Measurements from ENCODE around the gene SND1.
"Not testable (repeated sequence)": the region's sequence is repeated elsewhere in the genome, so short reads cannot be mapped to it uniquely, and the experiment has no call there.

Gene SND1

GRCh38 chr7:128108641-128109423 lies 456.8 kb downstream of the SND1 start:
- DNase-seq = no peak

GRCh38 chr7:128109424-128109969 lies 457.5 kb downstream of the SND1 start:
- not testable (repeated sequence) for DNase-seq

DNA sequence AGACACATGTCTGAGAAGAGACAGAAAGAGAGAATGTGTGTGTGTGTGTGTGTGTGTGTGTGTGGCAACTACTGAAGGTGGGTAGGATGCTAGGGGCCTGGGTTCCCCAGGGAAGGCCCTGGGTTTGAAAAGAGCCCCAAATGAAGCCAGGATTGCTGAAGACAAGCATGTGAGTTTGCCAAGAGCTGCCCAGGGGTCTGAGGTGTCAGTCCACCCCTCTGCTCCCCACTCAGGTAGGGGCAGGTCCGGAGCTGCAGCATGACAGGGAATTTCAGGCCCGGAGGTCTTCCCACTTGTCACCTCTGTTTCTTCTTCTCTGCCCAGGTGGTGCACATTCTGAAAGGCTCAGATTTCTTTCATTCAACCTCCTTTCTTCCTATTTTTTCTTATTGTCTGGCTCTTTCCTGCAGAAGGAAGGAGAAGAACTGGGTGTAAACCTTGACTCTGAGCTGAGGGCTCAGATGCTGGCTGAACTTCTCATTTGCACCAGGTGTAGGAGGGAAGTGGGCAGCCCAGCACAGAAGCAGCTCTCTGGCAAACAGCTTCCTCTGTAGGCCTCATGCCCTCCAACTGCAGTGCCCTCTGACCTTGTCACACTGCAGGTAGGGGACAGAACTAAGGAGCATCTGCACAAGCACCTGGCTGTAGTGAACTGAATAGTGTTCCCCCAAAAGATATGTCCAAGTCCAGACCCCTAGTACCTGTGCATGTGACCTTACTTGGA lies 458.8 kb downstream of the SND1 start:
- DNase-seq = no peak

DNA sequence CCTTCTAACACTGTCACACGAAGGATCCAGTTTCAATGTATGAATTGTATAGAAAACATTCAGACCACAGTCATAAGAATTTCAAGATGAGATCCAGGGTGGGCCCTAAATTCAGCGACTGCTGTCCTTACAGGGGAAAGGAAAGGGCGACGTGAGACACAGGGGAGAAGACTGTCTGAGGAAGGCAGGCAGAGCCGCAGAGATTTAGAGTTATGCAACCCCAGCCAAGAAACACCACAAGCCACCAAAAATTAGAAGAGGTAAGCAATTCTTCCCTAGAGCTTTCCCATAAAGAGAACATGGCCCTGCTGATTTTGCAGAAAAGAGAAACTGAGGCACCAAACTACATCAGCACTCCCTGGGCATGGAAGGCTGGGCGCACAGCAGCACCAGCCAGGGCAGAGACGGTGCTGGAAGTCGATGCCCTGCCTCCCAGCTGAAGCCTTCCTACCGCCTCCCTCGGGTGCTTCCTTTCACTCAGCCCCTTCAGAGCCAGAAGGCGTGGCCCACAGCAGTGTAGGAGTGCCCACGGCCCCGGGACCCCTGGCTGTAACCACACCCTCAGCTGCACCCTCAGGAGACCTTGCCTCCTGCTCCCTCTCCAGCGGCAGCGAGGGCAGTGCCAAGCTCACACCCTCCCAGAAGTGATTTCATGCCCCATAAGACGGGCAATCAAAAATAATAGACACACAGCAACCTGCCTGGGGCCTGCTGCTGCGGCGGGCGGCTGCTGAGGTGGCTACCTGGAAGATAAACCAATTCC lies 460.2 kb downstream of the SND1 start:
- DNase-seq = no peak

- DNase-seq = no peak
These were observed 460.8 kb downstream of the SND1 start for GRCh38 chr7:128112781-128113221.

DNA sequence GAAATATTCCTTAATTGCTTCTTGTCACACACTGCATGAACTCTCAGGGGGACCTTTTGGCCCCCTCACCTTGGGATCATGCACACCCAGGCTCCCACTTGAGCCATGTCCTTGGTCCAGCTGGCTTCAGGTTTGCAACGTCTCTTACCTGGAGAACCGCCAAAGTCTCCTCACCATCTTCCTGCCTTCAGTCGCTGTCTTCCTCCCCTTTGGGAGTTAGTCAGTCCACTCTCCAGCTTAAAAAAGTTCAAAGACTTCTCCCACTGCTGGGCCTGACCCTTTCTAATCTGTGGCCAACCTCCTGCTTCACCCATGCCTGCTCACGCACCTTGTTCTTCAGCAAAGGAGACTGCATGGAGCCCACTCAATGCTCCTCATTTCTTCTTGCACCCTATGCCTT lies 461.8 kb downstream of the SND1 start:
- DNase-seq = no peak

GRCh38 chr7:128114806-128115205 lies 462.8 kb downstream of the SND1 start:
- no peak for DNase-seq

GRCh38 chr7:128115336-128115820 lies 463.4 kb downstream of the SND1 start:
- no peak for DNase-seq

DNA sequence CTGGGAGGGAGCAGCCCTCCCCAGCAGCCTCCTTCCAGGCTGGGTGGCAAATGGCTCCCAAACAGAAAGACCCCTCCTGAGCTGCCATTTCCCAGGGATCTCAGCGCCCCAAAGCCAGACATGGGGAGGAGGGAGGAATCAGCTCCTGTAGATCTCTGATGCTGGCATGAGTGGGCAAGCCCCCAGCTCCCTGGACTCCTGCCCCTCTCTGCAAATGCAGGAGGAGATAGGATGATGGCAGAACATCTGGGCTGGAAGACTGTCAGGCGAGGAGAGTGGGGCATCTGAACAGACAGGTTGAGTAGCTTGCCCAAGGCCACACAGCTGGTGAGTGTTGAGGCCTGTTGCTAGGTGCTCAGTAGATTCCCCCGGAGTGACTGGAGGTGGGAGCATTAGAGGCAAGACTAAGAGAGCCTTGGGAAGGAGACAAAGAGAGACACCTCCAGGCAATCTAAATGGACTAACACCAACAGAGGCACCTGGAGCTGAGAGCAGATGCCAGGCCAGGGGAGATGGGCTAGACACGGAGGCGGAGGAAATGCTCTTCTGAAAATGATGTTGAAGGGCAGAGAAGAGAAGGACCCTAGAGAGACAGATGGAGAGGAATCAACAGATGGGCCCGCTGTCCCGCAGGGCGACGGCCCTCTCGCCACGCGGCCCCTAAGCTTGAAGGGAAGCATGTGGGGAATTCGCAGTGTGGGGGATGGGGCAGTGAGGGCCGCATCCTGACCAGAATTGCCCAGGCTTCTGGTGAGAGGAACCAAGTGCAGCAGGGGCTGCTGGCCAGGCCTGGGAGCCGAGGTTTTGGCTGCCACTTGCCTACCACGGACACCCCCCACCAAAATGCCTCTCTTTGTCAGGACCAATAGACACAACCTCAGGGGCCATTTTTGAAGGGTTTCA lies 464.1 kb downstream of the SND1 start:
- no peak for DNase-seq

- DNase-seq = no peak
These were observed 464.7 kb downstream of the SND1 start for GRCh38 chr7:128116740-128117139.

DNA sequence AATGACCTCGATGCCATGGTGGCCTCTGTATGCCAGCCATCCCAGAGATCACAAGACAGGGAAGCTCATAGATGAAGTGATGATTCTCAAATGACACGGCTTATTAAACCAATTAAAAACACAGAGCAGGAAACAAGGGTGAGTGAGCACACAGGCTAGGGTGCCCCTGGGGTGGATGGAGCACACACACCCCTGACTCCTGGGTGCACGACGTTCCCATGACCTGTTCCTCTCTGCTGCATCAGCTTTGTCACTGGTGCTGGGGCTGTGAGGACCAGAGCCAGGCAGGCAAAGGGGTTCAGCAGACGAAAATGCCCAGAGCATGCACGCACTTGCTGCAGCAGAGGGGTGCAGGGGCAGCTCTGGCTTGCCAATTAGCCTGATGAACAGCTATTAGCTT lies 465.7 kb downstream of the SND1 start:
- DNase-seq = no peak

DNA sequence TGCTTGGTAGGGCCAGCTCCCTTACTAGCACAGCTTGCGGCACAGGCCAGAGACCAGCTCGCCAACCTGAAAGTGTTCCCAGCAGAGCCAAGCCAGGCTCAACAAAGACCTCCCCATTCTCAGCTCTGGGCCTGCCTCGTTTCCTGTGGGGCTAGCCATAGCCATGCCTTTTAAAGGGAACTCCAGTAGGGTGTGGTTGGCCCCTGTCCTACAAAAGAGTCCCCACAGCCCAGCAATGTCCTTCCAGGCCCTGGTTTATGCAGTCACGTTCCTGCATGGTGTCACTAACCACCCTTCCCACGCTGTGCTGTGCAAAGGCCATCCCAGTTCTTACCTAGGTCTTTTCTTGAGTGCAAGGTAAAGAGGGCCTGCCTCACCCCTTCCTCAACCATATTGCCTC lies 467.0 kb downstream of the SND1 start:
- no peak for DNase-seq

GRCh38 chr7:128120116-128120515 lies 468.1 kb downstream of the SND1 start:
- no peak for DNase-seq

- no peak for DNase-seq
These were observed 469.0 kb downstream of the SND1 start for GRCh38 chr7:128120976-128121490.

DNA sequence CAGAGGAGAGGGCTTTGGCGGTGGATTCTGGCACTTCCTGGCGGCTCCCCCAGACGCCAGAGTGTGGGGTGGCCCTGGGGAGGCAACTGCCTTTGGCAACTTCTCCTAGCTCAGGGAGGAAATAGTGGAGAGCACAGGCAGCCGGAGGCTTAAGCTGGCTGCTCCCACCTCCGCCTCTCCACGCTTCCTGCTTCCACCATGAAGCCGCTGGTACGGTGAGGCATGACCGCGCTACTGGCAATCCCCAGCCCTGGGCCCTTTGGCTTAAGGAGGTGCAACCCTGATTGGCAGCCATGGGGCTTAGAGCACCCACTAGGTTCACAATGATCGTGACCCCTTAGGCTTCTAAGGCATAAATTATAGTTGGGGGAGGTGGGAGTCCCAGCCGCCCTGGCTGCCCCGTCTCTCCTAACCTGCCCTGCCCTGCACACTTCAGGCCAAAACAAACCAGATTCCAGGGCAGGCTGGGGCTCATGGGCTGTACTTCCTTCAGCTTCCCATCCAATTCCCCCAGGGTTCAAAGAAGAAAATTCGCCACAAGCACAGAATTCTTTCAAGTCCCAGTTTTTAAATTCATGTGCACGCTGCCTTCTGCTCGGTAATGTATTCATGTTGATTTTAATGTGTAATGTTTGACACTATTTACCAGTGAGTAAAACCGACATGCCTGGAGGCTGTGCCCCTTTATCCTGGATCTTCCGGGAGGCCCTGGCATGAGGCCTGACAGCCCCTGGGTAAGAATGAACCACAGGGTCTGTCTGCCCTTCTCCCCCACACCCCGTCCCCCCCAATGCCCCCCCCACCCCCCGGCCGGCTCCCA lies 469.9 kb downstream of the SND1 start:
- DNase-seq = no peak

DNA sequence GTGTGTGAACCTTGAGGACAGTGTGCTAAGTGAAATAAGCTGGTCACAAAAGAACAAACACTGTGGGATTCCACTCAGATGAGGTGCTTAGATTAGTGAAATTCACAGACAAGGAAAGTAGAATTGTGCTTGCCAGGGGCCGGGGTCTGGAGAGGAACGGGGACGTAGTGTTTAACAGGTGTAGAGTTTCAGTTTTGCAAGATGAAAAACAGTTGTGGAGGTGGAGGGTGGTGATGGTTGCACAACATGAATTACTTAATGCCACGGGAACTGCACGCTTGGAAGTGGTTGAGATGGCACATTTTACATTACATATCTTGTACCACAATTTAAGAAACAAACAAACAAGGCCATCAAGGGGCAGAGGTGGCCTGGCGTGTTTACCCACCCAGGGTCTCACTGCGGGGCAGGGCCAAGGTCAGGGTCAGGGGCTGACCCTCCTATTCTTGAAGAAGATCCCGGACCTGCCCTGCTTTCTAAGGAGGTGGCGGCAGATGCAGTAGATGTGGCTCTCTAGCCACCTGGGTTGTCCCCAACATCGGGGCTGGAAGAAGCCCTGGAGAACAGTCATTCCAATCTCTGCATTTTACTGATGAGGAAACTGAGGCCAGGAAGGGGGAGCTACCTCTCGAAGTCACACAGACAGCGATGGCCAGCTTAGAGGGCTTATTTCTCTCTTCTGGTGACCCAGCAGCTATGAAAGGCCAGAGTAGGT lies 470.7 kb downstream of the SND1 start:
- DNase-seq = no peak

- DNase-seq = peak; percentile 51
These were observed 471.5 kb downstream of the SND1 start for GRCh38 chr7:128123291-128124037.

GRCh38 chr7:128124786-128125185 lies 472.8 kb downstream of the SND1 start:
- DNase-seq = no peak

GRCh38 chr7:128125816-128126215 lies 473.8 kb downstream of the SND1 start:
- DNase-seq = no peak
